OCI-LY1 (cell line): ENCODE data around the gene PARD6A.

Source experiments
- CTCF ChIP-seq: fragments of 200-600 bp; sonication (generic), shearing (Covaris generic); IDR thresholded peaks from 2 replicates; pipeline ENCODE4 v1.5.1; 2017; ENCODE audit warnings: mild to moderate bottlenecking, antibody characterized with exemption, low read length, moderate library complexity, mixed read lengths
- EZH2 ChIP-seq: fragments of 200-600 bp; sonication (generic), shearing (Covaris generic); IDR thresholded peaks from 2 replicates; pipeline ENCODE4 v1.8.0; 2017; ENCODE audit warnings: borderline replicate concordance, mixed run types, mild to moderate bottlenecking, antibody characterized with exemption, low read length, moderate library complexity, mixed read lengths

GRCh38 chr16:67637625-67638024 is 23.1 kb upstream of the PARD6A start:
- TF ChIP-seq CTCF (no peak), EZH2 (no peak)
